ENCODE data around the gene APBB2.
"Not testable (repeated sequence)": the region's sequence is repeated elsewhere in the genome, so short reads cannot be mapped to it uniquely, and the experiment has no call there.

The APBB2 gene

GRCh38 chr4:40822420-40823166, 391.7 kb downstream of the APBB2 start:
- in situ Hi-C loops (cut with HindIII; ENCODE audit: low sequenced_read_pairs): no loop called here
- H3K4me3 ChIP-seq (ENCODE audit: low read depth, low read length): no peak overlapping the region
- no peak for TF ChIP-seq CTCF (IDR thresholded peaks at IDR 0.05; ENCODE audit: low read depth, low read length, missing control alignments)
- DNase-seq (ENCODE audit: low read depth): no peak

GRCh38 chr4:40820101-40820500, 394.2 kb downstream of the APBB2 start:
- H3K4me3 ChIP-seq (ENCODE audit: low read depth, low read length): no peak overlapping the region
- no peak for DNase-seq (ENCODE audit: low read depth)
- in situ Hi-C loops (cut with HindIII; ENCODE audit: low sequenced_read_pairs): no loop called here
- TF ChIP-seq CTCF (IDR thresholded peaks at IDR 0.05; ENCODE audit: low read depth, low read length, missing control alignments): no peak

- in situ Hi-C loops (cut with HindIII; ENCODE audit: low sequenced_read_pairs): not testable (repeated sequence)
These were observed 397.2 kb downstream of the APBB2 start for GRCh38 chr4:40817157-40817556.

GRCh38 chr4:40812856-40813255, 401.5 kb downstream of the APBB2 start:
- in situ Hi-C loops (cut with HindIII; ENCODE audit: low sequenced_read_pairs): no loop called here
- DNase-seq (ENCODE audit: low read depth): no peak
- TF ChIP-seq CTCF (IDR thresholded peaks at IDR 0.05; ENCODE audit: low read depth, low read length, missing control alignments): no peak
- no peak overlapping the region for H3K4me3 ChIP-seq (ENCODE audit: low read depth, low read length)

More at GRCh38 chr4:40817157-40817556, 397.2 kb downstream of the APBB2 start:
- H3K4me3 ChIP-seq (ENCODE audit: low read depth, low read length); DNase-seq (ENCODE audit: low read depth): not testable (repeated sequence)

- no peak overlapping the region for H3K4me3 ChIP-seq (ENCODE audit: low read depth, low read length)
- no peak for DNase-seq (ENCODE audit: low read depth)
These were observed 402.0 kb downstream of the APBB2 start for GRCh38 chr4:40812386-40812785.

GRCh38 chr4:40811956-40812355, 402.4 kb downstream of the APBB2 start:
- no peak for TF ChIP-seq CTCF (IDR thresholded peaks at IDR 0.05; ENCODE audit: low read depth, low read length, missing control alignments)
- no peak for DNase-seq (ENCODE audit: low read depth)
- H3K4me3 ChIP-seq (ENCODE audit: low read depth, low read length): no peak overlapping the region
- in situ Hi-C loops (cut with HindIII; ENCODE audit: low sequenced_read_pairs): no loop called here

More at GRCh38 chr4:40812386-40812785, 402.0 kb downstream of the APBB2 start:
- in situ Hi-C loops (cut with HindIII; ENCODE audit: low sequenced_read_pairs): no loop called here
- TF ChIP-seq CTCF (IDR thresholded peaks at IDR 0.05; ENCODE audit: low read depth, low read length, missing control alignments): no peak

- no peak for DNase-seq (ENCODE audit: low read depth)
- no peak overlapping the region for H3K4me3 ChIP-seq (ENCODE audit: low read depth, low read length)
- in situ Hi-C loops (cut with HindIII; ENCODE audit: low sequenced_read_pairs): no loop called here
- no peak for TF ChIP-seq CTCF (IDR thresholded peaks at IDR 0.05; ENCODE audit: low read depth, low read length, missing control alignments)
These were observed 405.4 kb downstream of the APBB2 start for GRCh38 chr4:40808926-40809457.
